B cell (primary cell): Measurements from ENCODE around the gene CD300H. TPM values are rescaled to one million over a fixed set of nuclear protein-coding genes. Genes with fewer than 3 reads are reported as not detected.

Experiments
- ATAC-seq: fragments of 200-7000 bp; cut with Tn5 transposase; one replicate; pipeline ENCODE4 v1.10.0; 2021; ENCODE audit warnings: low read depth, mild to moderate bottlenecking, moderate number of reproducible peaks, moderate library complexity
- CTCF ChIA-PET: fragments of 350-600 bp; sonication (Branson Sonifier 250); formaldehyde crosslinking; loops from one replicate; lab custom pipeline; 2021; ENCODE audit warnings: antibody characterized with exemption, inconsistent platforms; lab: Charles Lee
- POLR2A ChIA-PET: fragments of 350-600 bp; sonication (Branson Sonifier 250); formaldehyde crosslinking; loops from one replicate; lab custom pipeline; 2021; ENCODE audit warnings: antibody characterized with exemption; lab: Charles Lee
- DNase-seq: peaks from one replicate; pipeline ENCODE4 v3.0.0; 2013
- H2AFZ ChIP-seq: 2 replicates; pipeline ENCODE4 v1.6.1; 2012; ENCODE audit warnings: mild to moderate bottlenecking, low read depth, low read length; ENCODE audit not compliant: insufficient read depth, poor library complexity, severe bottlenecking
- H3K27ac ChIP-seq, 2 donors: 1 replicate in 1 of 2; 2 replicates in 1 of 2; pipeline ENCODE4 v1.5.1; 2012 to 2013; ENCODE audit warnings: low read length in 2 of 2, mild to moderate bottlenecking in 2 of 2, moderate library complexity in 1 of 2
- H3K27me3 ChIP-seq, 4 experiments: fragments of 200-600 bp in 1 of 4; sonication (generic) in 1 of 4; replicated peaks in 1 of 4; 1 replicate in 2 of 4; 2 replicates in 2 of 4; pipeline versions ENCODE4 v1.6.1 to v1.7.0; 2013 to 2016; ENCODE audit warnings: low read length in 3 of 4, mild to moderate bottlenecking in 2 of 4, mixed read lengths in 1 of 4, moderate library complexity in 1 of 4; ENCODE audit not compliant: insufficient read depth in 4 of 4, control insufficient read depth in 3 of 4; ENCODE audit errors: control extremely low read depth in 1 of 4
- H3K36me3 ChIP-seq, 2 experiments: replicated peaks in 1 of 2; 1 replicate in 1 of 2; 2 replicates in 1 of 2; pipeline versions ENCODE4 v1.6.1 to v1.7.1; 2013; ENCODE audit warnings: low read length in 1 of 2; ENCODE audit not compliant: insufficient read depth in 2 of 2, control insufficient read depth in 1 of 2; ENCODE audit errors: control extremely low read depth in 1 of 2, extremely low read depth in 1 of 2
- H3K4me1 ChIP-seq, 2 donors: fragments of 200-600 bp in 1 of 2; sonication (generic) in 1 of 2; 1 replicate in 1 of 2; 2 replicates in 1 of 2; pipeline versions ENCODE4 v1.5.1 to v1.6.1; 2013 to 2017; ENCODE audit warnings: low read length in 2 of 2; ENCODE audit not compliant: control insufficient read depth in 2 of 2, insufficient read depth in 2 of 2
- H3K4me2 ChIP-seq: replicated peaks from 2 replicates; pipeline ENCODE3; 2012; ENCODE audit warnings: mild to moderate bottlenecking, low read depth, low read length; ENCODE audit not compliant: poor library complexity, severe bottlenecking
- H3K4me3 ChIP-seq, 5 experiments: fragments of 200-600 bp in 1 of 5; sonication (generic) in 1 of 5; 1 replicate in 3 of 5; 2 replicates in 2 of 5; pipeline versions ENCODE4 v1.5.1 to v1.7.0; 2011 to 2016; ENCODE audit warnings: low read length in 4 of 5, mild to moderate bottlenecking in 4 of 5, low read depth in 2 of 5, control low read depth in 1 of 5, moderate library complexity in 1 of 5; ENCODE audit not compliant: insufficient read depth in 1 of 5; ENCODE audit errors: control extremely low read depth in 1 of 5, extremely low read depth in 1 of 5
- H3K79me2 ChIP-seq: fragments of 200-600 bp; sonication (generic); one replicate; pipeline ENCODE4 v1.6.0; 2016; ENCODE audit warnings: low read length; ENCODE audit not compliant: control insufficient read depth, insufficient read depth
- H3K9ac ChIP-seq: fragments of 200-600 bp; sonication (generic); 2 replicates; pipeline ENCODE4 v1.6.1; 2017; ENCODE audit warnings: mild to moderate bottlenecking, low read length, moderate library complexity
- H3K9me3 ChIP-seq, 3 donors: one replicate each; pipeline versions ENCODE4 v1.6.1 to v1.7.1; 2013; ENCODE audit warnings: low read length in 2 of 3; ENCODE audit not compliant: control insufficient read depth in 2 of 3, insufficient read depth in 1 of 3; ENCODE audit errors: control extremely low read depth in 1 of 3
- H4K20me1 ChIP-seq: 2 replicates; pipeline ENCODE4 v1.6.0; 2012; ENCODE audit warnings: mild to moderate bottlenecking, low read length; ENCODE audit not compliant: insufficient read depth, control insufficient read depth, poor library complexity, severe bottlenecking
- H3K27ac Mint-ChIP-seq: one replicate; pipeline ENCODE4 v1.8.0; 2021; ENCODE audit warnings: mixed read lengths
- H3K27me3 Mint-ChIP-seq: one replicate; pipeline ENCODE4 v1.8.0; 2021; ENCODE audit warnings: mixed read lengths
- H3K4me1 Mint-ChIP-seq: one replicate; pipeline ENCODE4 v1.8.0; 2021; ENCODE audit warnings: mixed read lengths
- H3K4me3 Mint-ChIP-seq: one replicate; pipeline ENCODE4 v1.8.0; 2021; ENCODE audit warnings: mixed read lengths
- H3K9me3 Mint-ChIP-seq: one replicate; pipeline ENCODE4 v1.8.0; 2022; ENCODE audit warnings: mixed read lengths; ENCODE audit not compliant: insufficient read depth
- EZH2 ChIP-seq: IDR thresholded peaks from 2 replicates; pipeline ENCODE4 v1.6.1; 2012; ENCODE audit warnings: borderline replicate concordance, low read depth, mild to moderate bottlenecking, moderate library complexity, low read length; ENCODE audit not compliant: insufficient read depth, poor library complexity, severe bottlenecking
- WGBS: methylation state at CpG from one replicate; pipeline ENCODE4 v1.1.5; 2013; ENCODE audit warnings: missing lambda C conversion rate; ENCODE audit not compliant: insufficient coverage; 5-methylcytosine and 5-hydroxymethylcytosine counted together
- intact Hi-C: fragments of 100-400 bp; cut with micrococcal nuclease; formaldehyde crosslinking; loops from one replicate; pipeline ENCODE4 v1.10.0; 2022
- polyA plus RNA-seq: library from polyadenylated mRNA; depleted of rRNA; stranded (reverse); fragments of >200 nt; gene quantifications from 2 replicates; pipeline ENCODE4 v1.2.3, GENCODE V29; 2012
- total RNA-seq, 2 donors: library from RNA; stranded (reverse); fragments of 120-200 nt in 1 of 2; gene quantifications; 1 replicate in 1 of 2; 2 replicates in 1 of 2; pipeline versions ENCODE4 v1.2.3 to v1.2.4, GENCODE V29; 2013 to 2022
- TF ChIP-seq, protein P1 (sequence below): fragments of 200-600 bp; IDR thresholded peaks from one replicate; pipeline ENCODE4 v1.8.0; 2022; ENCODE audit warnings: antibody characterized with exemption, mild to moderate bottlenecking

Gene CD300H
- total and polyA plus RNA-seq, 2 donors (not counting 1 experiment from before 2014, with no cell fraction given): 0.58 TPM; not detected in 1

DNA sequence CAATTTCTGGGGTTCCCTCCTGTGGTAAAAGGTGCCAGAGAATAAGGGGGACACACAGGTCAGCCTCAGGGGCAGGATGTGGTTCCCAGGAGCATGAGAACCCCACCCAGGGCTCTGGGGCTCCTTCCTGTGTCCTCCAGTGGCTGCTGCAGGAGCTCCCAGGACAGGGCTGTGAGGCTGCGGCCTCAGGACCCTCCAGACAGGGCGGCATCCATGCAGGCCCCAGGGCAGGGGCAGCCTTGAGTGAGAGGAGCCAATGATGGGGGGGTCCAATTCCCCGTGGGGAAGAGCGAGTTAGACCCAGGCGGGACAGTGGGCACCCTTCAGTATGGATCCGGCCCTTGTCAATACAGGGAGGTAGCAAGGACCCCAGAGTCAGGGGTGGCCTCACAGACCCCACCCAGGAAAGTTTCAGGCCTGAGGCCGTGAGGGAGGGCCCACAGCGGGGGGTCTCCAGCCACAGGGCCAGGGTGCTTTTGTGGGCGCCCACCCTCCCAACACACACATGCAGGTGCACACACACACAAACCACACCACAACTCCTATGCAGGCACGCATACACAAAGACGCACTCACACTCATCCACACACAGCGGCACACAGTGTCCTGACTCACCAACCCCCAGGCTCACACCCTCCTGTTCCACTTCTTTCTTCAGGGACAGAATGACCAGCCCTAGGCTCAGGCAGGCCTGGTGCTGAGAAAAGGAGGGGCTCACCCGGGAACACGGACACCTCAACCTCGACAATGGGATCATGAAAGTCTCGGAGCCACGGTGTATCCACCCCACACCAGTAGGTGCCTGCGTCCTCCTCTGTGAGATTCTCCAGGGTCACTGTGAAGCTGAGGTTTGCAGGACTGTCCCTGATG, 23.2 kb downstream of the CD300H start:
- CTCF ChIA-PET: no interaction called here
- H4K20me1 ChIP-seq: no peaks in the 10 kb centered on the region
- no peak for ATAC-seq

GRCh38 chr17:74543406-74543805, 23.9 kb downstream of the CD300H start:
- no peaks in the 10 kb centered on the region for H4K20me1 ChIP-seq
- no peak overlapping the region for H3K4me3 ChIP-seq
- intact Hi-C loops: no loop called here
- 69% methylated on average over 9 of the region's 14 CpGs for WGBS
- H3K36me3 ChIP-seq: no peaks in the 10 kb centered on the region
- no peak overlapping the region for H3K4me2 ChIP-seq
- ChIA-PET CTCF (no interaction called here), POLR2A (no interaction called here)
- no peak overlapping the region for H3K27ac Mint-ChIP-seq
- H3K27me3 Mint-ChIP-seq: peaks cover 11% of the 10 kb centered on the region
- ATAC-seq (no peak), DNase-seq (no peak)
- H3K9me3 ChIP-seq: no peaks in the 10 kb centered on the region
- H3K27me3 ChIP-seq: no peaks in the 10 kb centered on the region
- H2AFZ ChIP-seq: no peak overlapping the region
- no peaks in the 10 kb centered on the region for H3K9me3 Mint-ChIP-seq
- TF ChIP-seq, protein P1, sequence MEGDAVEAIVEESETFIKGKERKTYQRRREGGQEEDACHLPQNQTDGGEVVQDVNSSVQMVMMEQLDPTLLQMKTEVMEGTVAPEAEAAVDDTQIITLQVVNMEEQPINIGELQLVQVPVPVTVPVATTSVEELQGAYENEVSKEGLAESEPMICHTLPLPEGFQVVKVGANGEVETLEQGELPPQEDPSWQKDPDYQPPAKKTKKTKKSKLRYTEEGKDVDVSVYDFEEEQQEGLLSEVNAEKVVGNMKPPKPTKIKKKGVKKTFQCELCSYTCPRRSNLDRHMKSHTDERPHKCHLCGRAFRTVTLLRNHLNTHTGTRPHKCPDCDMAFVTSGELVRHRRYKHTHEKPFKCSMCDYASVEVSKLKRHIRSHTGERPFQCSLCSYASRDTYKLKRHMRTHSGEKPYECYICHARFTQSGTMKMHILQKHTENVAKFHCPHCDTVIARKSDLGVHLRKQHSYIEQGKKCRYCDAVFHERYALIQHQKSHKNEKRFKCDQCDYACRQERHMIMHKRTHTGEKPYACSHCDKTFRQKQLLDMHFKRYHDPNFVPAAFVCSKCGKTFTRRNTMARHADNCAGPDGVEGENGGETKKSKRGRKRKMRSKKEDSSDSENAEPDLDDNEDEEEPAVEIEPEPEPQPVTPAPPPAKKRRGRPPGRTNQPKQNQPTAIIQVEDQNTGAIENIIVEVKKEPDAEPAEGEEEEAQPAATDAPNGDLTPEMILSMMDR: no peak
- no peak for TF ChIP-seq EZH2
- peaks cover 4 to 19% of the 10 kb centered on the region in 2 donors for H3K4me1 ChIP-seq
- no peak overlapping the region for H3K9ac ChIP-seq
- peaks cover 3% of the 10 kb centered on the region for H3K4me1 Mint-ChIP-seq
- H3K4me3 Mint-ChIP-seq: no peak overlapping the region
- no peak overlapping the region for H3K27ac ChIP-seq
- no peaks in the 10 kb centered on the region for H3K79me2 ChIP-seq

More for the DNA sequence above, 23.2 kb downstream of the CD300H start:
- no peak for DNase-seq
- no peak overlapping the region for H2AFZ ChIP-seq
- H3K4me1 ChIP-seq: peaks cover 4 to 19% of the 10 kb centered on the region in 2 donors
- Mint-ChIP-seq H3K27ac (no peak overlapping the region), H3K27me3 (peaks cover 16% of the 10 kb centered on the region), H3K9me3 (no peaks in the 10 kb centered on the region), H3K4me1 (peaks cover 3% of the 10 kb centered on the region), H3K4me3 (no peak overlapping the region)
- 93% methylated on average over 18 of the region's 18 CpGs for WGBS
- H3K36me3 ChIP-seq: no peaks in the 10 kb centered on the region
- H3K9ac ChIP-seq: no peak overlapping the region
- H3K4me3 ChIP-seq: no peak overlapping the region
- no peak overlapping the region for H3K4me2 ChIP-seq
- no peaks in the 10 kb centered on the region for H3K9me3 ChIP-seq
- no peaks in the 10 kb centered on the region for H3K79me2 ChIP-seq
- POLR2A ChIA-PET: no interaction called here
- no peak overlapping the region for H3K27ac ChIP-seq
- TF ChIP-seq, protein P1: no peak
- no peak for TF ChIP-seq EZH2
- no peaks in the 10 kb centered on the region for H3K27me3 ChIP-seq
- intact Hi-C loops: no loop called here
